SH-SY5Y (cell line): ENCODE measurements around the gene CDH4.

Experiments used
- GATA2 ChIP-seq: IDR thresholded peaks from 2 replicates; pipeline ENCODE4 v1.6.1; 2011; ENCODE audit warnings: mild to moderate bottlenecking, low read depth, low read length
- GATA3 ChIP-seq: IDR thresholded peaks from 2 replicates; pipeline ENCODE4 v1.6.1; 2011; ENCODE audit warnings: low read depth, mild to moderate bottlenecking, low read length, moderate library complexity

DNA sequence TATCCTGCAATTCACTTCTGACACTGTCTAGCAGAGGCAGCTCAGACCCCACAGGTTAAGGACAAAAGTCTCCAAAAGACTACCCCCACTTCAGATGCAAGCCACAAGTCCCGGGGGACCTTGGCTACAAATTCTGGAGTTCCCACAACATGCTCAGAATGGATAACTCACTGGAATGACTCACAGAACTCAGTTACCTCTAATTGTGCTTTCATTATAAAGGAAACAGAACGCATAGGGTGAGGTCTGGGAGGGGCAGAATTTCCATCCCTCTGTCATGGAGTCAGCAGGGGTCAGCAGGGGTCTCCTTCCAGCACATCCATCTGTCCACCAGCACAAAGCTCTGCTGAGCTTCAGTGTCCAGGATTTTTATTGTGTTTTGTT, 184.2 kb downstream of the CDH4 start:
- TF ChIP-seq GATA3 (no peak), GATA2 (no peak)
